D341Med (cell line): Measurements from ENCODE around the gene ERMN.

ENCODE experiments used
- DNase-seq: peaks from one replicate; pipeline ENCODE4 v3.0.0; 2012; ENCODE audit warnings: low spot score

ERMN gene

DNA sequence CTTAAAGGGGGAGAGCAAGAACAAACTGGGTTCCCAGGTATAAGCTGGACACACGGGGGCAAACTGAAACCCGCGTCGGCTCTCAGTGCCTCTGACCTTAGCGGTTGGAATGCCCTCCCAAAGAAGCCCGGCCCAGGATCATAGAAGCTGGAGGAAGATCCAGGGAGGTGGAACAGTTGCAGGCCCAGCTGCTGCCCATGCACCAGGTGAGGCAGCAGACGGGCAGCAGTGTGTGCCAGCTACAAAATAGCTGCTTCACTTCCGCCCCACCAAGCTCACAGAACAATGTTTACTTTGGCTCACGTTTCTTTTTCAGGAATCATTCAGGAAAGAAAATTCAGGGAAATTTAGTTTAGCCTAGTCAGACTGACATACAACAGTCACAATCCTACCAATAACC, 3.9 kb upstream of the ERMN start:
- no peak for DNase-seq

- peak; percentile 84 for DNase-seq
Observed at GRCh38 chr2:157327621-157328500, 2.2 kb upstream of the ERMN start.

DNA sequence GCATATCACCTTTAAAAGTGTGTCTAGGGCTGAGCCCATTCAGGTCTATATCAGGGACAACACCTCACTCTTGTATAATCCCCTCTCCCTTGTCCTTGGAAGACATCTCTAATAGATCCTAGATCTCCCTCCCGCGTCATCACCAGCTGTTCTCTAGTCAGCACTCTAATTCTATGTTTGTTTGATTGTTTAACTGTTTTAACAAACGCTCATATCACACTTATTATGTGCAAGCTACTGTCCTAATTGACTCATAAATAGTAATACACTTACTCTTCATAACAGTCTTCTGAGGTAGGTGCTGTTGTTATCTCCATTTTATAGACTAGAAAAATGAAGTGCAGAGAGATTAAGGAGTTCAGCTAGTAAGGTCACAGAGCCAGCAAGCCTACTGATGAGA, 1.6 kb upstream of the ERMN start:
- DNase-seq: no peak

- DNase-seq: no peak
Observed at GRCh38 chr2:157326698-157327097, 1.1 kb upstream of the ERMN start.

DNA sequence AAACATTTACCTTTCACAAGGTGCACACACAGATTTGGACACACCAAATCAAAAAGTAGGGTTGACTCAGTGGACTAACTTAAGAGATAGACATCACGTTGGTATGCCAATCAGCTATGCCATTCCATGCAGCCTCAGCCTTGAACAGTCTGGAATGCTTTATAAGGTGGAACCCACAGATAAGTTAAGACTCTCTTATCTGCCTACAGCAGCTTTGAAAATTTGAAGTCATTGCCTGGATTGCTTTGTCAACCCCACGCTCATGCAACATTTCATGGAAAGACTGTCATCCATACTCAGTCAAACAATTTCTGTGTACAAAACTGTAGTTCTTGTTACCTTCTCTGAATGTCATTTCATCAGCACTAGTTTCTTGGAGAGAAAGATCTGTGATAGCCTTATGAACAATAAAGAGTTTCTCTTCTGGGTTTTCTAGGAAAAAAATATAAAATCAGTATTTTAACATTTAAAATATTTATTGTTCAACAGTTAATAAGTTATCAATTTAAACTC, 1.2 kb downstream of the ERMN start:
- DNase-seq: no peak

- DNase-seq: no peak
Observed at GRCh38 chr2:157322432-157322831, 3.2 kb downstream of the ERMN start.

DNA sequence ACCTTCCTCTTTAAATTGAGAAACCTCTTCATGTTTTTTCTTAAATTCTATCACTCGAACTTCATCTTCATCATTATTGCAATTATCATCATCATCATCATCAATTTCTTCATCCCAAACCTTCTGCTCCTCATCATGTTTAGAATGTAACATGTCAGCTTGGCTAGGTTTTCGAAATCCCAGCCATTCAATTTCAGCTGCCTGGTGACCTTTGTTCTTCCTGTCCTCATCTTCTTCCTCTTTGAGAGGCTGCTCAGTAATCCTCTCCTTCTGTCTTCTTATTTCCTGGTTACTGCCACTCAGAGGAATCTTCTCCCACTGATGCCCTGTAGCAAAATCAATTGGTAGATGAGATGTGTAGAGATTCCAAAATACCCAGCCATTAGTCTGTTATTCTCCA, 4.2 kb downstream of the ERMN start:
- DNase-seq: no peak

DNA sequence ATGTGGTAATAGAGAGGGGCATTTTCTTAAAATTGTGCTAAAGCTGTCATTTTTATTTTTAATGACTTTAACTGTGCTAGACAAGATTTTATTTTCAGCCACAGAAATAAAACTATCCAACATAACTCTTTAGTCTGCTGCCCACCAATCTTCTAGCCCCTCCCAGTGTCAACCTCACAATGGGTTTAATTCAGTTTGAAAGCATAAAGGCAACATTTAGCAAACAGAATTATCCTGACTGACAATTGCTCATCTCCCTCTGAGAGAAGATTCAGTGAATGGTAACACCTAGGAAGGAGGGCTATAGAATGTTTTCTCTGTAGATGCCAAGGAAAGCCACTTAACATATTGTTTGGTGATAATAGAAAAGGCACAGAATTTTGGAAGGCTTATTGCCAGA, 5.2 kb downstream of the ERMN start:
- DNase-seq: no peak

DNA sequence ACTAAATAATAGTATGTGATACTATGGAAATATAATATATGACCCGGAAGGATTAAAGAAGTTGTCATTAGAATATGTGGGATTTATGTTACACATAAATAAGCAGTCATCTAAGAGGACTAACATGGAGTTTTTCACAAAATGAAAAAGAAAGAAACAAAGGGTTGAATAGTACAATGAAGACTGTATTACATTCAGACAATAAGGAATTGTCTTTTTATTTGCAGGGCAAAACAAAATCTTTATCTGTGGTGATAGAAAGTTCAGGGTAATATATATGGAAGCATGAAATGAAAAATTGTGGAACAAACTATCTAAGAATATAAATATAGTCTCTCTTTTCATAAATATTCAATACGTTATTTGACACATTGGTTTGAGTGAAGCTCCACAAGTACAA, 5.8 kb downstream of the ERMN start:
- DNase-seq: no peak

- DNase-seq: no peak
Observed at GRCh38 chr2:157318884-157319283, 6.7 kb downstream of the ERMN start.

DNA sequence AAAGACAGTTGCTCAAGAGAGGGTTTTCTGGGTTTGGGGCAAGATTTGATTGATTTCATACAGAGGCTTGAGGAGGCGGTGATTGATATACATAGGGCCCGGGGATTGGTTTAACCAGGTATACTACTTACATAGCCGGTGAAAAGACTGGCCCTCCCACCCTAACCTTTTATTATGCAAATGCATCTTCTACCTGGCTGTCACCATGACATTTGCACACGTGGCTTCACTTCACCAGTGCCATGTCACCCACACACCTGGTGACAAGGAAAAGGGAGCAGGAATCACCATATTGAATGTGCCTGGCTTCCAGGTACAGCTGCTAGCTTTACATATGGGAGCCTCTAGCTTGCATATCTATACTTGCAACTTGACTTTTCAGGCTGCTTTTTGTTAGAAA, 9.7 kb downstream of the ERMN start:
- DNase-seq: no peak

DNA sequence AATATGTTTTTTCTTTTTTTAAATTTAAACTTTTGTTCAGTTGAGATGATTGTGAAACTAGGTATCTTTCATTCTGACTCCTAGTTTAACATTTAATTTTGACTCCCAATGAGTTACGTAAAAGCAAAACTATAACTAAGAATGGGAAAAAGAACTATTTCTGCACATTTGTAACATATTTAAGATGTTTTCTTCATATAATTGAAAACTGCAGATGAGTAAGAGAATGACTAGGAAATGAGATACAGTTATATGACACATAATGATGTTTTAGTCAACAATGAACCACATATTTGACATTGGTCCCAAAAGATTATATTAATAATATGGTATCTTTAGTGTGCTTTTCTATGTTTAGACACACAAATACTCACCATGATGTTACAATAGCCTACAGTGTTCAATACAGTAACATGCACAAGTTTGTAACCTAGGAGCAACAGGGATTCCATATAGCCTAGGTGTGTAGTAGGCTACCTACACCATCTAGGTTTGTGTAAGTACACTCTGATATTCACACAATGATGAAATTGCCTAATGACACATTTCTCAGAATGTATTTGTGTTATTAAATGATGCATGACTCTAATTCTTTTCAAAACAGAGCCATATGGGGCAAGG, 12.6 kb downstream of the ERMN start:
- no peak for DNase-seq

- DNase-seq: no peak
Observed at GRCh38 chr2:157311706-157312105, 13.9 kb downstream of the ERMN start.

GRCh38 chr2:157309878-157310277, 15.7 kb downstream of the ERMN start:
- DNase-seq: no peak

GRCh38 chr2:157307021-157307420, 18.6 kb downstream of the ERMN start:
- DNase-seq: no peak

DNA sequence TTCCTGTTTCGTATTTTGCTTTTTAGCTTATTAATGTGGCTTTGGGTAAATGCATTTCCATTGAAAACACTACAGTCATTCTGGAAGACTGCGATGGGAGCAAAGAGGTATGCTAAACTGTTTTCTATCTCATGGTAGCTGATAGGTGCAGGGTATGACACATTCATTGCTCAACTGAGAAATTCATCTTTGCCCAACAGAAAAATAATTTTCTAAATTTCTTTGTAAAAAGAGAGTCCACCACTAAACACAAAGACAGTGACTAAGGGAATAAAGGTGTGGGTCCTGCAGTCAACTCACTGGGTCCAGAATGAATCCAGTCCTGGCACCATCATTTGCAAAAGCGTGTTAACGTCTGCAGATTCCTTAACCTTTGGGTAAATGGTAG, 19.9 kb downstream of the ERMN start:
- DNase-seq: no peak

DNA sequence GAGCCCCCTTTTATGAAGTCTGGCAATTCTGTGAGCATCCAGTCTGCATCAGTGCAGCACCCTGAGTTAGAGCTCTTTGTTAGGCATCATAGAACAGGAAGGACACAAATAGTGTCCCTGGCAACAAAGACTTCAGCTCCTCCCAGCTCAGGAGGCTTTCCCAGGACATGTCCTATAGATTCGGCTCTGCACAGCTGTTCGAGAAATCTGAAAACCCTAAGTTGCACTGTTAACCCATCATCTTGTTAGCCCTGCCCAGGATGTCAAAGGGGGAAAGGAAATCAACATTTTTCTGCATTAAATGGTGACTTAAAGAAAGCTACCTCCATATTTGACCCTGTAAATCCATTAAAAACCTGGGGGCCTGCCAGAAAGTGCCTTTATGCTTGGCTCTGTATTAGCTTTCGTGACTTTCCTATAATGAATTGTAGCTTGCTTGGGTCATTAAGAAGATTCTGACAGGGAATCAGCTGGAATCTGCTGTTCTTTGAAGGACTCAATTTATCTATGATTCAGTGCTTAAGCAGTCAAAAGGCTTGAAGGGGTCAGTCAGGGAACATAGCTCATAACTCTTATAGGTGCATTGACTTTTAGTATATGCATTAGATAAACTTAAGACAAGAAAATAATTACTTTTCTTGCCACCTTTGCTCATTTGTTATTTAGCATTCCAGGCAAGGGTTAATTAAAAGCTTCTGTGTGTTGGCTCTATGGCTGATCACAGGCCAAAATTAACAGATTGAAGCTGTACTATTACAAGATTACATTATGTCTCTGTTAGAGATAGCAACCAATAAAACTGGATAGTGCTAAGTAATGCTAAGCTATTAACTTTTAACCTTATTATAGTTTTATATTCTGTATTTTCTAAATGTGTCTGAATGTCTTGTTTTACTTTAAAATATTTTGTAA, 20.6 kb downstream of the ERMN start:
- DNase-seq: no peak

- DNase-seq: no peak
Observed at GRCh38 chr2:157303612-157304011, 22.0 kb downstream of the ERMN start.

DNA sequence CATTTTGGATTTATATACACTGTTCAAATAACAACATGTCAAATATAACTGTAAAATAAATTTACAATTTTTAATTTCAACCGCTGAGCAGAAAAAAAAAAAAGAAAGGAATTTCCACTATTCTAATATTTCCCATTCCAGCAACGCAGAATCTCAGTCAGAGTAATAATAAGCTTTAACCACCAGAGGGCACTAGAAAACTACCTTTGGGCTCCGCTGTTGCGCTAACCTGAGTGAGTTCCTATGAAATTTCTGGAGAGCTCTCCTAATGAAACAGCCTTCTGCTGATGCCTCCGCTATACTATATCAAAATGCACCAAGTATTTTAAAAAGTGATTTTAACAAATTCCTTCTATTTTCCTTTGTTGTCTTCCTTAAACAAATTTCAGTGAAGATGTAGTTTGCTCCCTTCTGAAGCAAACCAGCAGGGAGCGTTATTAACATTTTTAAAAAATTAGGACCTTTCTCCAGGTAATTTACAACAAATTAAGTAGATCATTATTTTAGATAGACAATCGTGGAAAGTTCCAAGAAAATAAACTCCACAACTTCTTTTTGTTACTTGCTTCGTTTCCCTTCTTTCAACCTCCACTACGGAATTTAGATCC, 23.0 kb downstream of the ERMN start:
- DNase-seq: peak; percentile 64

GRCh38 chr2:157301307-157301706, 24.3 kb downstream of the ERMN start:
- DNase-seq: no peak

- DNase-seq: no peak
Observed at GRCh38 chr2:157296958-157297357, 28.7 kb downstream of the ERMN start.

DNA sequence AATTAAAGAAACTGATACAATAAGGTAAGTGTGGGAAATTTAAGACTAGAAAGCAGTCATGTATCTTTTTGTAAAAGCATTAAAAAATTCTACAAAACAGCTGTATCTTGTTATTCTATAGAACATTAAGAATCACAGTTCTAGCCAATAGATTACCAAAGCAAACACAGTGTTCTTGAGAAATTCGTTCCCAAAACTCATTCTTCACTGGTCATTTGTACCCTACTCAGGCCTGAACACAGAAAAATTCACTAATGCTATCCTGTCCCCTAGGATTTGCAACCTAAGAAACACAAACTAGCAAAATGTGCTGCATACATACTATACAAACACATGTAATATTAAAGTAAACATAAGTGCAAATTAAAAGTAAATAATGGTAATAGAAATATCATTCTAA, 29.1 kb downstream of the ERMN start:
- DNase-seq: no peak
